ENCODE results near the gene FOLR2. TPM values are rescaled to one million over a fixed set of nuclear protein-coding genes. Genes with fewer than 3 reads are reported as not detected.

FOLR2 gene
- total RNA-seq, 4 donors from 2014 or later = 7.3 to 70.3 (median 33.9) TPM

DNA sequence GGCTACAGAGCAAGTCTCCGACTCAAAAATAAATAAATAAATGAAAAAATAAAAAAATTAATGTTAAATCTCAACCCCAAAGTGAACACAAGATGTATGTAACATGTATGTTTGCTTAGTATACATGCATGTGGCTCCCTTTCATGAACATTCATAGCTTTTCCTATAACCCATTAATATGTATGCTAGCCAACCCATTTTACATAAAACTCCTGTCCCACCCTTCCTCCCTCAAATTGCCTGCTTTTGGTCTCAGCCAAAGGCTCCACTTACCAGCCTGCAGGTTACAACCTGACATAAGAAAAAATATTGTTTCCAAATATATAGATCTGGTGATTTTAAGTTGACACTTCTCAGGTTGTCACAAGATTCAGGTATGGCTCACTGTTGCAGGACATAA lies 28.3 kb upstream of the FOLR2 start:
- no peak overlapping the region for H3K4me3 ChIP-seq
- H3K36me3 ChIP-seq = no peaks in the 10 kb centered on the region
- H3K4me1 ChIP-seq = peaks cover 0 to 8% (median 0%) of the 10 kb centered on the region in 3 donors
- H3K27me3 ChIP-seq = no peaks in the 10 kb centered on the region
- ATAC-seq = no peak
- no peaks in the 10 kb centered on the region for H3K9me3 ChIP-seq
- TF ChIP-seq POLR2AphosphoS5 (IDR thresholded peaks at IDR 0.05) (no peak), EP300 (IDR thresholded peaks at IDR 0.05) (no peak), POLR2A (IDR thresholded peaks at IDR 0.05) (no peak)
- TF ChIP-seq, protein P1, sequence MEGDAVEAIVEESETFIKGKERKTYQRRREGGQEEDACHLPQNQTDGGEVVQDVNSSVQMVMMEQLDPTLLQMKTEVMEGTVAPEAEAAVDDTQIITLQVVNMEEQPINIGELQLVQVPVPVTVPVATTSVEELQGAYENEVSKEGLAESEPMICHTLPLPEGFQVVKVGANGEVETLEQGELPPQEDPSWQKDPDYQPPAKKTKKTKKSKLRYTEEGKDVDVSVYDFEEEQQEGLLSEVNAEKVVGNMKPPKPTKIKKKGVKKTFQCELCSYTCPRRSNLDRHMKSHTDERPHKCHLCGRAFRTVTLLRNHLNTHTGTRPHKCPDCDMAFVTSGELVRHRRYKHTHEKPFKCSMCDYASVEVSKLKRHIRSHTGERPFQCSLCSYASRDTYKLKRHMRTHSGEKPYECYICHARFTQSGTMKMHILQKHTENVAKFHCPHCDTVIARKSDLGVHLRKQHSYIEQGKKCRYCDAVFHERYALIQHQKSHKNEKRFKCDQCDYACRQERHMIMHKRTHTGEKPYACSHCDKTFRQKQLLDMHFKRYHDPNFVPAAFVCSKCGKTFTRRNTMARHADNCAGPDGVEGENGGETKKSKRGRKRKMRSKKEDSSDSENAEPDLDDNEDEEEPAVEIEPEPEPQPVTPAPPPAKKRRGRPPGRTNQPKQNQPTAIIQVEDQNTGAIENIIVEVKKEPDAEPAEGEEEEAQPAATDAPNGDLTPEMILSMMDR (IDR thresholded peaks at IDR 0.05) = no peak
- no peak overlapping the region for H3K27ac ChIP-seq
- WGBS, 2 donors (ENCODE audit: low coverage in 1 of 2) = 80% methylated on average over 1 of the region's 1 CpG

DNA sequence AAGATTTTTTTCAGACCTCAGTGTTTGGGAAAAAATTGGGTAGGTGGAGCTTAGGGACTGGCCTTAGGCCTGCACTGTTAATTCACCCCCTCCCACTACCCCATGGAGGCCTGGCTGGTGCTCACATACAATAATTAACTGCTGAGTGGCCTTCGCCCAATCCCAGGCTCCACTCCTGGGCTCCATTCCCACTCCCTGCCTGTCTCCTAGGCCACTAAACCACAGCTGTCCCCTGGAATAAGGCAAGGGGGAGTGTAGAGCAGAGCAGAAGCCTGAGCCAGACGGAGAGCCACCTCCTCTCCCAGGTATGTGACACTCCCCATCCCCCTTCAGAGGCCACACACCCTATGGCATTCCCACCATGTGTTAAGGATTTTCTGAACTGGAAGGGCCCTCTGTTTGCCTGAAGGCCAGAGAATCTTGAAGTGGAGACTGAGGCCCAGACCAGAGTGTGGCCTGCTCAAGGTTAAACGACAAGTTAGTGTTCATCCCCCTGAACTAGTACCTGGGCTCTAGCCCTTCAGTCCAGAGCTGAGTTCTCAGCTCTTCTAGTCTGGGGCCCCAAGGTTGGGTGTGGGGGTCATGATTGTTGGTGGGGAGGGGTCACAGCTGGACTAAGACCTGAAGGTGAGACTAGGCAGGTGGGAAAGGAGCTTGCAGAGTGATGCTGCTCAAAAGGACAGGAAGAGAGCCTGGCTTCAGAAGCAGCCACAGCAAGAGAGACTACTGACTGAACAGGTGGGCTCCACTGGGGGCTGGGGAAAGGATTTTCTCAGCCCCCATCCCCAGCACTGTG lies 26.9 kb upstream of the FOLR2 start:
- WGBS, 2 donors (ENCODE audit: low coverage in 1 of 2) = 0% methylated on average over 1 of the region's 3 CpGs; no CpG with 5 or more reads in 1 of the 2 donors
- Histone ChIP-seq H3K4me1 (peaks cover 0 to 8% (median 0%) of the 10 kb centered on the region in 3 donors), H3K27me3 (no peaks in the 10 kb centered on the region), H3K4me3 (no peak overlapping the region), H3K27ac (no peak overlapping the region), H3K9me3 (no peaks in the 10 kb centered on the region), H3K36me3 (no peaks in the 10 kb centered on the region)
- no peak for TF ChIP-seq POLR2AphosphoS5 (IDR thresholded peaks at IDR 0.05)
- TF ChIP-seq EP300 (IDR thresholded peaks at IDR 0.05) = no peak
- TF ChIP-seq POLR2A (IDR thresholded peaks at IDR 0.05) = no peak
- TF ChIP-seq, protein P1 (IDR thresholded peaks at IDR 0.05) = no peak
- no peak for ATAC-seq

DNA sequence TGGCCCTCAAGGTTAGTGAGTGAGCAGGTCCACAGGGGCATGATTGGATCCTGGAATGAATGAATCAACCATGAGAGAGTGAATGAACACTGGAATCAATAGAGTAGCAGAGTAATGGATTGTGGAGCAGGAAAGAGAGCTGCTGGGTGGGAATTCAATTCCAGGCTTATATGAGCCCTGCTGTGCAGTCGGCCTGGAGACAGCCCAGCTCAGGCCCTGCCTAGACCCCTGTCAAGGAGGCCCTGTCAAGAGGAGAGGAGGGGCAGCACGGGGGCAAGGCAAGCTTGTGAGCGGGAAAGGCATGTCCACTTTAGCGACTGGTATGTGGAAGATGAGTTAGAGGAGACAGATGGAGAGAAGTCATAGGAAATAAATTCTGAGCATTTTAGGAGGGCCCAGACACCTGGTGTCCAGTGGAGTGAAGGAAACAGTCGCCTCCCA lies 25.9 kb upstream of the FOLR2 start:
- 60 to 78% methylated on average over 1 to 4 of the region's 5 CpGs for WGBS, 2 donors (ENCODE audit: low coverage in 1 of 2)
- H3K36me3 ChIP-seq = no peaks in the 10 kb centered on the region
- H3K4me3 ChIP-seq = no peak overlapping the region
- H3K27me3 ChIP-seq = no peaks in the 10 kb centered on the region
- no peak overlapping the region for H3K27ac ChIP-seq
- no peak for ATAC-seq
- TF ChIP-seq, protein P1 (IDR thresholded peaks at IDR 0.05) = no peak
- TF ChIP-seq POLR2AphosphoS5 (IDR thresholded peaks at IDR 0.05) (no peak), EP300 (IDR thresholded peaks at IDR 0.05) (no peak), POLR2A (IDR thresholded peaks at IDR 0.05) (no peak)
- peaks cover 0 to 8% (median 0%) of the 10 kb centered on the region in 3 donors for H3K4me1 ChIP-seq
- H3K9me3 ChIP-seq = no peaks in the 10 kb centered on the region

DNA sequence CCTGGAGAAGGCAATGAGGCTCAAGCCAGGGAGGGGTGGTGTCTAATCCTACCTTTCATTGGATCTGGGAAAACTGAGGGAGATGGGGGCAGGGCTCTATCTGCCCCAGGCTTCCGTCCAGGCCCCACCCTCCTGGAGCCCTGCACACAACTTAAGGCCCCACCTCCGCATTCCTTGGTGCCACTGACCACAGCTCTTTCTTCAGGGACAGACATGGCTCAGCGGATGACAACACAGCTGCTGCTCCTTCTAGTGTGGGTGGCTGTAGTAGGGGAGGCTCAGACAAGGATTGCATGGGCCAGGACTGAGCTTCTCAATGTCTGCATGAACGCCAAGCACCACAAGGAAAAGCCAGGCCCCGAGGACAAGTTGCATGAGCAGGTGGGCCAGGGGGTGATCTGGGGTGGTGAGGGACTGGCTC lies 24.6 kb upstream of the FOLR2 start, which contains the start of gene FOLR1:
Gene FOLR1, plus strand, starts transcription at position 180 of the 421 bp plus-strand sequence. Its CDS starts 34 bp downstream, at position 214.
- H3K9me3 ChIP-seq = no peaks in the 10 kb centered on the region
- no peak for ATAC-seq
- no peak within 1 kb of the TSS for H3K27ac ChIP-seq
- H3K27me3 ChIP-seq = no peaks in the 10 kb centered on the region
- 100% methylated on average over 1 of the region's 5 CpGs; no CpG with 5 or more reads in 1 of the 2 donors for WGBS, 2 donors (ENCODE audit: low coverage in 1 of 2)
- no peaks in the 10 kb centered on the region for H3K36me3 ChIP-seq
- no peak within 1 kb of the TSS for H3K4me3 ChIP-seq
- TF ChIP-seq POLR2AphosphoS5 (IDR thresholded peaks at IDR 0.05) (no peak), EP300 (IDR thresholded peaks at IDR 0.05) (no peak), POLR2A (IDR thresholded peaks at IDR 0.05) (no peak)
- TF ChIP-seq, protein P1 (IDR thresholded peaks at IDR 0.05) = no peak
- H3K4me1 ChIP-seq = peaks cover 0 to 8% (median 0%) of the 10 kb centered on the region in 3 donors

Data from gastroesophageal sphincter (tissue), 4 donors.